ENCODE results near the gene ABLIM3.

The ABLIM3 gene

DNA sequence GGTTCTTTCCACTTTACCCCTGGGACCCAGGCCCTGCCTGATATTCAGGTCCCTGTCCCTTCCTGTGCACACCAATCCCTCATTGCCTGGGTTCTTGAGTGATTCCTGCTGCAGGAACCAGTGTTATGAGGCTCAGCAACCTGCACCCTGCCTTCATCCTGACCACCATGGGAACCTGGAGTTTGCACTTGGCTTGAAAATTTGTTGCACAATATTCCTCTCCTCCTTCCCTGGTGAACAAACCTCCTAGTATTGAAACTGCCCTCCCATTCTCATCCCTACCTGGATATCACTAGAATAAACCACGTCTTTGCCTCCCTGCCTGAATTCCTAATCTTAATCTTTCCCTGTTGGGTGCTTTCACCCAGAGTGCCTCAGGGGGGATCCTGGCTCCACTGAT is 78.3 kb downstream of the ABLIM3 start:
- no peak for DNase-seq (ENCODE audit: low spot score)

DNA sequence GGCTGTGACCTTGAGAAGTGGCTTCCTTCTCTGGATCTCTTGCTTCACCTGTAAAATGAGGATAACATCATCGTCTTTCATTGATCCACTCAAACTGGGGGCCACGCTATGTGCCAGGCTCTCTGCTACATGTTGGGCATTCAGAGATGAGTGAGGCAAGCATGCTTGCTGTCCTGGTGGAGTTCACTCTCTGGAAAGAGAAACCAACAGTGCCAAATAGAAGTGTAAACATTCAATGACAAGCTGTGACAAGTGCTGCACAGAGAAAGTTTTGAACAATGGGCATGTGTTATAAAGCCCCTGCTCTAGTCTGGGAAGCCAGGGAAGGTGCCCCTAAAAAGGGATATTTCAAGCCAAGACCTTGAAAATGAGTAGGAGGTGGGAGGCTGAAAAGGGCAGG is 79.5 kb downstream of the ABLIM3 start:
- no peak for DNase-seq (ENCODE audit: low spot score)

DNA sequence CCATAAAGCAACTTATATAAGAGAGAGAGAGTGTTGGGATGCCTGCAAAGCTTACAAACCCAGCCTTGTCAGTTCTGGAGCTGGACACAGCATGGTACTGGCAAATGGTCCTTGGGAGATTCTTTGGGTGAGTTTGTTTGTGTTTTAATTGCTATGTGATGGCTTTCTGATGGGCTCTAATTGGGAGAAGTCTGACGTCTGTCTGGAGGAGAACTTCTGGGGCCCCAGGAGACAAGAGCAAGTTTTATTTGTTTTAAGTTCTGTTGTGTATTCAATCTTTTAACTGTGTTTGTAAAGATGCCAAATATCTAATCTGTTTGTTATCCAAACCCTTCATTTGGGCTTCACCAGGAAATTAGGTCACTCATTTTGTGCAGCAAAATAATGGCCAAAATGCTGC is 80.0 kb downstream of the ABLIM3 start:
- no peak for DNase-seq (ENCODE audit: low spot score)

DNA sequence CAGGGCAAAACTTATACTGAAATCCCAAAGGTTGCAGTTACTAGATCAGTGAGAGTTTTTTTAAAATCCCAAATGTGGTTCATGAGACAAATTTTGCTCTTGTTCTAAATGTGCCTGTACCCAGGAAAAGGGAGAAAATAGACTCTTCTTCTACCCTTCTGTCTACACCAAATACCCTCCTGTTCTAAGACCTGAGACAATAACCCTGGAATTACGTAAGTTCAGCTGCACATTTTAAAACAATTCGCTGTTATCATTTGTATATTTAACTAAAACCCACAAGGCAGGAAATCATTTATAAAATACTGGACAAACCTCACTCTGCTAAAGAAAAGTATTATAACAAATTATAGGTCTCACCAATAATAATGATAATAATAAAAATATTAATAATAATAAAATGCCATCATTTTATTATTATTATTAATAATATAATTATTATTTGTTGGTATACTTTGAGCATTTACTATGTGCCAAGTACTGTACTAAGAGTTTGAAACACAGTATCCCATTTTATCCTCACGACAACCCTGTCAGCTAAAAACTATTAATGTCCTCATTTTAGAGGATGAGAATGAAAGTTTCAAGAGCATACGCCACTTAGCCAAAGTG is 80.5 kb downstream of the ABLIM3 start:
- DNase-seq (ENCODE audit: low spot score), result no peak

DNA sequence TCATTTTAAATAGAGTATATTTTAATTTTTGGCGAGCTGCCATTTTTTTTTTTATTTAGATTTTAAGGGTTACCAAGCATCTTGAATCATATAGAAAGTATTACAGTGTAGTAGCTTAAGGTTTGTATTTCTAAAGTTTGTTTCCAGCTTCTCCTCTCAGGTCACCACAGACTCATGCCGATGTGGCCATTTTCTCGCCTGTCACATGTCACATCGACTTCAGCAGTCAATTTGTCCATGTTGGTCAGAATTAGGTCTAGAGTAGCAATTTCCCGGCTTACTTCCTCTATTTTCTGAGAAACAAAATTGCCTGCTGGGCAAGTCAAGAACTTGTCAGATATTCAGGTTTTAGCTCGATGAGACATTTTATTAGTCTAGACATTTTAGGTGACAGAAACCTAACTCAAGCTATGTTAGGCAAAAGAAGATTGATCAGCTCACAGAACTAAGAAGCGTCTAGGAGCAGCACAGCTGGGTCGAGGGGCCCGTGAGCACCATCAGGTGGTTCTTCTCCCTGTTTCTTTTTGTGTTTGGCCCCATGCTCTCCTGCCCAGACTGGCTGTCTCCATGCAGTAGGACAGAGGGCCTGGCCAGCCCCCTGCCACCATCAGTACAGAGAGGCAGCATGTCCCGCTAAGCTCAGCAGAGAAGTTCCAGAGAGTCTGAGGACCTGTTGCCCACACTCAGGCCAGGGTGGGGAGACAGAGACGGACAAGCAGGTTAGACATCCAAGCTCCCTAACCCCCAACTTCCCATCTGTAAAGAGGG is 82.0 kb downstream of the ABLIM3 start:
- no peak for DNase-seq (ENCODE audit: low spot score)

DNA sequence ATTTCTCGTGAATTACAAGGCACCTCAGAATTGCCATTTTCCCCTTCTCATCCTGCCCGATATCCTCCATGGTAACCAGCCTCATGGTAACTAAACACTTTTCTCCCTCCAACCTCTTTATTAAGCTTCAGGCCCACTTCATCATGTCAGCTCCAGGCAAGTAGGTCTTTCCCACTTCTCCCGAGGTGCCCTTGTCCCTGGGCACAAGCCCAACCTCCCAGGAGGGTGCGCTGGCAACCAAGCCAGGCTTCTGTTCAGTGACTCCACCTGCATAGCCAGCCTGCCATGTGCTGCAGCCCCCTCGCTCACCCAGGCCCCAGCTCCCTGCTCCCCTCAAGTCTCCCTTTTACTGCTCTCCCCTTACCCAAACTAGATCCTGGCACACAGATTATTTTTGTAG is 83.0 kb downstream of the ABLIM3 start:
- no peak for DNase-seq (ENCODE audit: low spot score)

DNA sequence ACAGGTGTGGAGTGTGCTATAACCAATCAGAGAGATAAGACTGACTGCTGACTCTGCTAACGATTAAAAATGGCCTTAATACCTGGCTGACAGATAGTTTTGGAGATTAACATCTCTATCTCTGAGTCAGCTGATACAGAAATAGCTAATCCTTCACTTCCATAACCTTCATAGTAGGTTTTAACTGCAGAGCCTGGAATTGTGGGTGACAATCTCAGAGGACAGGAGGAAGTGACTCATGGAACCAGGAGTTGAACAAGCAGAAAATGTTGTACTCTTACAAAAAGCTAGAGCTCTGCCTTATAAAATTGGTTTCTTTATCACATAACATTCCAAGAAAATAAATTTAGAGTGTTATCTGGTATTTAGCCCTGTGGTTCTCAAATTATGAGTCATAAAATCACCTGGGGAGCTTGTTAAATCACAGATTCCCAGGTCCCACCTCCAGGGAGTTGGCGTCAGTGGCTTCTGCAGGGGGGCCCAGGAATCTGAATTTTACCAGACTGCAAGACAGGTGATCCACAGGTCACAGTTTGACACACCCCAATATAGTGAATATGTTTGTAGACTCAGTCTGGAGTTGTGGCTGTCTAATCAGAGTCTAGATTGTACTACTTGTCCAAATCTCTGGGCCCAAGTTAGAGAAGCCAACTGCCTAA is 86.0 kb downstream of the ABLIM3 start:
- no peak for DNase-seq (ENCODE audit: low spot score)

DNA sequence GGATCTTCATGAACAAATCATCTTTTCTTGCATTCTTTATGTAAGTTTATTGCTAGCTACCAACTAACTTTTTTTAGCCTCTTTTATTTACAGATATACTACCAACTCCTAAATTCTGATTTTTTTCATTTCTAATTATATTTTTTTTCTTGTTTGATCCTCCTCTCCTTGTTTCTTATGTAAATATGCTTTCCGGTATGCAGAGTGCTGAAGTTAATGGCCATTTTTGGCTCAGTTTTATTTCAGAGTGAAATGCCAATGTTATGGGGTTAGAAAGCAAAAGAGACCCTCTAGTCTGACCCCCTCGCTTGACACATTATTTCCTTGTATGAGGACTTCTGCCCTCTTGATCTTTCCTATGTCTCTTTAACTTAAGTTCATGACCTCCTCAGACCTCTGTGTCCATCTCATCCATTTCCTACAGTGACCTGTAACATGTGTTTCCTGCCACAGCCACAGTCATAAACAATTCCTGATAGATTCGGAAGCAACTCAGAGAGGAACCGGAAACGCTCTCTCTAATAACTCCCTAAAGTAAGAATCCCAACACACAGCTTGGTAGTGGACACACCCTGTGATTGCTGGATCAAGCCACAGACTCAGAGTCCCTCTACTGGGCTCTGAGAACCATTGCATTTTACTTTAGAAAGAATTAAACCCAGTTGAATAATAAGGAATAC is 87.5 kb downstream of the ABLIM3 start:
- no peak for DNase-seq (ENCODE audit: low spot score)

DNA sequence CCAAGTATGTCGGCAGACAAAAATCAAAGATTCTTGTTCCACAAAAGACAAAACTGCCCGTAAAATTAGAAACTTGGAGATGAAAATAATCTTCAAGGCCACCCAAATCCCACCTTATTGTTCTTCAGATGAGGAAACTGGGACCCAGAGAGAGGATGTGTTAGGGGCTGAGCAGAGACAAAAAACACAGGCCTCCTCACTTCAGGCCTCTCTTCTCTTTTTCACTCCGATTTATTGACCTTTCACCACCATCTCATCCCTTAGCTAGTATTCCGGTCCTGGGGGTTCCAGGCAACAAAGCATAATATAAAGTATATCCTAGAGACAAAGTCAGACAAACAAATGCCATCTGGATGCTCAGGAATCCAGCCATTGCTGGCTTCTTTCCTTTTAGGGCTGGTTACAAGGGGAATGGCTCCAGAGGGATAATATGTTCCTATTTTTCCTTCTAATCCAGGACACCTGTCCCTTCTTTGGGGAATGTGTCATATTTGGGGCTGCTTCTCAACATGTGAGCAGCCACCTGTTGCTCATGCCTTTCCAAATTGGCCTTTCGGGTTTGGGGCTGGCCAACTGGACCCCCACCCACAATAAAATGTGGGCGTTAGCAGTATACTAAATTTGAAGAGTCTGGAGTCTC is 88.1 kb downstream of the ABLIM3 start:
- no peak for DNase-seq (ENCODE audit: low spot score)

DNA sequence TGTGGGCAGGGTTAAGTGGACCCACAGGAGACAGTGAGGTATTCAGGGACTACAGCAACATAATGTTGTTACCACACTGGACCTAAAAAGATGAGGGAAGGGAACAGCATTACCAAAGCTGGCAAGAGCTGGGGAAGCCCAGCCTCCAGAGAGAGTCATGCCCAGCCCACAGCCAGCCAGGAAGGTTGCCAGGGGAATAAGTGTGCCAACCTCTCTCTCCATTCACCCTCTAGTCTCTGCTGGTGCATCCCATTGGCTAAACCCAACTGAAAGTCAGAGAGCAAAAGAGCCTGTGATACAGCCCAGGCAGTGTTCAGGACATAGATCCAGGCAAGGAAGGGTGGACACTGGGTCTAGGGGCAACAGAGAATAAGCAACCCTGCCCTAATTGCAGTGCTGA is 94.5 kb downstream of the ABLIM3 start:
- no peak for DNase-seq (ENCODE audit: low spot score)

DNA sequence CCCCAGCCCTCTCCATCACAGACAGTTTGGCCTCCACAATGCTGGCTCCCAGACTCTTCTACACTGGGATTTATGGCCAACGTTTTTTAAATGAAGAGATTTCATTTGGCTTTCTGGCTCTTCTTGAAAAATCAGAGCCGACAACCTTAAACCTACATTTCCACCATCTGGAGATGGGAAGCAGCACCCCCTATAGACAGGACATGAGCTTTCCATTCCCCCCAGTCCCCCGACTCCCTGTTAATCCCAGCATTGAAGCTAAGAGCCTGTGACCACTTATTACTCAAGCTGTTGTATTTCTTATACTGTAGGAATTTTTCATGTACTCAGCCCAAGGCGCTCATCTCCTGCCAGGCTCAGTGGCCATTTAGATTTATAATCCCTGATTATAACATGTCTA is 96.4 kb downstream of the ABLIM3 start:
- DNase-seq (ENCODE audit: low spot score), result no peak

DNA sequence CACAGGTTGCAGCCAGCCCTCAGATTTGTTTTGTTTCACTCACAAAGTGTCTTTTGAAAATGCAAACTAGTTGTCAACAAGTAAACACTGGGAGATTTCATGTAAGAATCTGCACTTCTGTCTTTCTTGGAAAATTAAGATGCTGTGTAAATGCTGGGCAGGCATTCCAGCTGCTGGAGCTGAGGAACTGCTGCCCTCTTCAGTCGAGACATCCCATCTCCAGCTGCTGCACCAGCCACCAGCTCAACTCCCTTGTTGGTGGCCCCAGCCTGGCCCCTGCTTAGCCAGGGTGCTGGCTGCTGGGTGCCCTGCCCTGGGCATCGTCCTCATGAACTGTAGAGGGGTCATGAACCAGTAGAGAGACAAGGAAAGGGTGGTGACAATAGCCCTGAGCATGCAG is 97.2 kb downstream of the ABLIM3 start:
- DNase-seq (ENCODE audit: low spot score), result no peak

DNA sequence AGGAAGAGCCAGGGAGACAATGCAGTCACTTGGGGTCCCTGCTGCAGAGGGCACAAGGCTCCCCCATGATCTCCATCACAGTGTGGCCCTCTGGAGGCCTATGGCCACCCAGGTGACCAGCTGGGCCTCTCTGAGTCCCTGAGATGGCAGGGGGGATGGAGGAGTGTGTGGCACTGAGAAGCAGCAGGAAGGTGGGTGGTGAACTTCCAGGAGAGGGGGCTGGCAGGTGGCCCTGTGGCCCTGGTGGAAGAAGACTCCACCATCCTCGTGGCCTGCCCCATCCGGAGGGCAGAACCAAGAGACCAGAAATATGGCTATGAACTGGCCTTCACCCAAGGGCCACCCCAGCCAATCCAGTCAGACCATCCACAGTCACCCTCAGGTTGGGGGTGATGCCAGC is 98.6 kb downstream of the ABLIM3 start:
- DNase-seq (ENCODE audit: low spot score), result no peak

DNA sequence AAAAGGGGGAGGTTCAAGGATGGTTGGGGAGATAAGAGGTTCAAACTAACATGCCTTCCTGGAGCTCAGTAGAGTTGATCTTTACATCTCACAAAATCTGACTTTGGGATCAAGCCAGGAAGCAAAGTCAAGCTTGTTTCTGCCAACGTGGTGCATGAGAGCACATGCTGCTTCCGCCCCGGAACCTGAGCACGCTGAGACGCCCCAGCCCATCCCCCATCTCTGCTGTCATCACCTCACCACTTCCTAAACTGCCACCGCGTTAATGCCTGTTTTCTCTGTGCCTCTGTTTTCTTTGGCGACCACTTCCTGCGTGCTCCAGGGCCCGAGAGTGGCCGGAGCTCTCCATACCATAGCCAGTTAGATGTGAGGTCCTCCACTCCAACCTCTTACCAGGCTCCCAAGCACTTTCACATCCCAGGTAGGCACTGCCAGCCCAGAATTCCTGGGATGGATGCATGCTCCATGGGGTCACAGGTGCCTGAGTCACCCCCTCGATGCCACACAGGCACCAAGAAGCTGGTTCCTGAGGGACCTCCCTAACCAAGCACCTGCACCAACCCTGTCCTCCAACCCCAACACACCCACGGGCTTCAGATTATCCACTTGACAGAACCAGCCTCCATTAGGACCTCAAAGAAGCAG is 99.2 kb downstream of the ABLIM3 start:
- peak; percentile 50 for DNase-seq (ENCODE audit: low spot score)

DNA sequence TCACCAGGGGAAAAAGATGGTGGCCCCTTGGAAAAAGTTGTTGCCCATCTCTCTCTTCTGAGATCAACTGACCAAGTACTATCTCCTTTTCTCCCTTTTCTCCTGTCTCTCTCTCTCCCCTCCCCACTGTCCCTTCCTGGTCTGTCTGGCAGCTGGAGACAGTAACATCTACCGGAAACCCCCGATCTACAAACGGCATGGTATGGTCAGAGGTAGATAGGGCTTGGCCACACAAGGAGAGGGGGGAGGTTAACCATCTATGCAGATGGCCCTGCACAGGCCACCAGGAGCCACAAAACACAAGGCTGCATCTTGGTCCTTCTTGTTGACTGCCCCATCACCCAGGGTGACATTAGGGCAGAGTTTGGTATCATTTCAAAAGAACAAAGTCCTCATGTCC is 101.0 kb downstream of the ABLIM3 start:
- no peak for DNase-seq (ENCODE audit: low spot score)

DNA sequence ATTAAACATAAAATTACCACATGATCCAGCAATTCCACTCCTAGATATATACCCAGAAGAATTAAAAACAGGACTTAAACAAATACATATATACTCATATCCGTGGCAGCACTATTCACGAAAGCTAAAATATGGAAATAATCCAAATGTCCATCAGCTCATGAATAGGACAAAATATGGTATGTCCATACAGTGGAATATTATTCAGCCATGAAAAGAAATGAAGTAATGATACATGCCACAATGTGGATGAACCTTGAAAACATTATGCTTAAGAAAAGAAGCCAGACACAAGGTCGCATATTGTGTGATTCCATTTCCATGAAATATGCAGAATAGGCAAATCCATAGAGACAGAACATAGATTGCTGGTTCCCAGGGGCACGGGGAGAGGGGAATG is 105.6 kb downstream of the ABLIM3 start:
- no peak for DNase-seq (ENCODE audit: low spot score)

DNA sequence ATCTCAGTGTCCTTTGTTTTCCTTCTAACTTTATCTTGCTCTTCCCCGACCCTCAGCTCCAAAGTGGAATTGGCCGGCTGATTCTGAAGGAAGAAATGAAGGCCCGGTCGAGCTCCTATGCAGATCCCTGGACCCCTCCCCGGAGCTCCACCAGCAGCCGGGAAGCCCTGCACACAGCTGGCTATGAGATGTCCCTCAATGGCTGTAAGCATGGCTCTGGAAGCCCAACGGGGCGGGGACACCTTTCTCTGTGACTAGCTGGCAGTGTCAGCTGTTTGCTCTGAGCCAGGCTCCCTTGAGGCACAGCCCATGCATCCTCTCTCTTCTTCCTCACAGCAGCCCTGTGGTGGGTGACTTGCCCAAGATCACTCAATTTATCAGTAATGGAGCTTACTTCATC is 106.4 kb downstream of the ABLIM3 start:
- no peak for DNase-seq (ENCODE audit: low spot score)

DNA sequence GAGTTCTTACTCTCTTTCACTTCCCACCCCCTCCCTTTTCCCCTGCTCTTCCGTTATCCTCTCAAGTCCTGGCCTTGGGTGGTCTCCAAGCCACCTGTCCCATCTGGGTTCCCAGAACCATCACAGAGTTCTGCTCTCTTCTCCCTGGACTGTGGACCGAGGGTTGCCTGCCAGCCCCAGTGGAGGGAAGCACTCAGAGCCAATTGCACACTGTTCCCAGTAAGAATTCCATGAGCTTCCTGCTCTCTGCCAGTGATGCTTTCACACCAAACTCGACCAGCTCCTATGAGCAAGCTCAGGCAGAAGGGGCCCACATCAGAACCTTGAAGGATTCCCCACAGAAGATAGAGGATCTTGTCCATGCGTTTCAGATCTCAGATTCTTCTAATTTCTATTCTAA is 110.3 kb downstream of the ABLIM3 start:
- DNase-seq (ENCODE audit: low spot score), result no peak

DNA sequence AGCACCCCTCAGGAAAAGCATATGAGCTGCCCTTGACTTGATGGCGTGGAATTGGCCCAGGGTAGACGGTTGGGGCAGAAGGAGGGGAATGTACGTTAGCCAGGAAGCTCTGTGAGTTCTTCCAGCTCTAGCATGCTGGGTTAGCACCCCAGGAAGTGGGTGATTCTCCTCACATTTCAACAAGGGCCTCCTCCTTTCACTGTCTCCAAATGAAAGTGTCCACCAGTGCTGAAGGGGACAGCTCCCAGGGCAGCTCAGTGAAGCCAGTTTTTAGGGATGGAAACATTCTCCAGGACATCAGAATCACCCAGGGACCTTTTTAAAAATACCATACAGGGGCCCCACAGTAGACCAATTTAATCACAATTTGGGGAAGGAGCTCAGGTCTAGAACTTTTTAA is 113.2 kb downstream of the ABLIM3 start:
- DNase-seq (ENCODE audit: low spot score), result no peak

DNA sequence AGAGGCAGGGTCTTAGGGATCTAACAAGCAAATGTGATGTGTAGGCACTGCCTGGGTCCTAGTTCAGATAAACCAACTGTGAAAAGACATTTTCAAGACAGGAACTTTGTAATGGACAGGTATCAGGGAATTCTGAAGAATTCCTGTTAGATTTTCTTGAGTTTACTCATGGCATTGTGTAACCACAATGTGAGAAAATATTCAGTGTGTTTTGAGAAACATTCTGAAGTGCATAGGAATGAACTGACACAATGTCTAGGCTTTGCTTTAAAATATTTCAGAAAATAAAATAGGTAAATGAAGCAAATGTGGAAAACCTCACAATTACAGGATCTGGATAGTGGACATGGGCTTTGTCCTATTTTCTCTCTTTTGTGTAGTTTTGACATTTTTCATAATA is 115.2 kb downstream of the ABLIM3 start:
- no peak for DNase-seq (ENCODE audit: low spot score)

DNA sequence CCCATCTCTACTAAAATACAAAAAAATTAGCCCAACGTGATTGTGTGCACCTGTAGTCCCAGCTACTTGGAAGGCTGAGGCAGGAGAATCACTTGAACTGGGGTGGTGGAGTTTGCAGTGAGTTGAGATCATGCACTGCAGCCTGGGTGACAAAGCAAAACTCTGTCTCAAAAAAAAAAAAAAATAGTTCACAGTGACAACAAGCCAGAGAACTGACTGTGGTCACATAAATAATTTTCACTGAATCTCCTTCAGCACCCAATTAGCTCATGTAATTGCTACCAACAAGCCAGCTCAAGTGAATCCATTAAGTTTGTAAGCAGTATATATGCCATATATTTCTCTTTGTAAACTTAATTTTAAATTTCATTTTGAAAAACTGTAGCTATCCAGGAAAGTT is 115.8 kb downstream of the ABLIM3 start:
- no peak for DNase-seq (ENCODE audit: low spot score)
